NOMO-1 treated with DMSO at 0.1 percent for 48 hours (cell line): Measurements from ENCODE around the gene SLC12A7.

Source experiments
- DNase-seq: peaks from one replicate; lab custom pipeline; 2025; ENCODE audit not compliant: unreplicated experiment; lab: John Stamatoyannopoulos, UW

The SLC12A7 gene

DNA sequence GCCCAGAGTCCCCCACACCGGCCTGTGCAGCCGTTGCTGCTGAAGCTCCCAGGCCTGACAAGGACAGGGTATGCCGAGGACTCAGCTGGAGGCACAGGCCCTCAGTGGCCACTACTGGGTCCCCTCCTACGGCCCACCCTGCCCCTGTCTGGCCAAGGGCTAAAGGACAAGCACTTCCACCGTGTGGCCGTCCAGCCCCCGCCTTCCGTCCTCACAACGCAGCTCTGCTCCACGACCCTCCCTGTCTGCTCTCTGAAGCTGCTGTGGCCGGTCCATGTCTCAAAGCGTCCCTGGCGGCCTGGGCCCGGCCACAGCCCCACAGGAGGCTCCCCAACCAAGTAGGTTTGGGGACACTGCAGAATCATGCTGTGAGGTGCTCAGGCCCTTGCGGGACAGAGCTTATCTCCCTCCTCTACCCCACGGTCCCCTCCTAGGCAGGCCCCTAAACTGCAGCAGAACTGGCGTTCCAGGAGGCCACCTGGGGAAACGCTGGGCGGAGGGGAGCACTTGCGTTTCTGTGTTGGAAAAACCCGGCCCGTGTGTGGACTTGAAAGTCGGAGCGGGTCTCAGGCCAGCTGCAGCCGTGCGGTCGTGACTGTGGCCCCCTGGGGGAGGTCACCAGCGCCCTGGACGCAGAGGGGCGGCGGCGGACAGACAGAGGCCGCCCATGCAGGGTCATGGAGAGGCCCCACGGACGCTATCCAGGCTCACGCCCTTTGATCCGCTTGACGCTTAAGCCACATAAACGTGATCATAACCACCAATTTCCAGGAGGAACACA is 57.7 kb downstream of the SLC12A7 start:
- no peak for DNase-seq

GRCh38 chr5:1053391-1054017 is 58.4 kb downstream of the SLC12A7 start:
- no peak for DNase-seq

DNA sequence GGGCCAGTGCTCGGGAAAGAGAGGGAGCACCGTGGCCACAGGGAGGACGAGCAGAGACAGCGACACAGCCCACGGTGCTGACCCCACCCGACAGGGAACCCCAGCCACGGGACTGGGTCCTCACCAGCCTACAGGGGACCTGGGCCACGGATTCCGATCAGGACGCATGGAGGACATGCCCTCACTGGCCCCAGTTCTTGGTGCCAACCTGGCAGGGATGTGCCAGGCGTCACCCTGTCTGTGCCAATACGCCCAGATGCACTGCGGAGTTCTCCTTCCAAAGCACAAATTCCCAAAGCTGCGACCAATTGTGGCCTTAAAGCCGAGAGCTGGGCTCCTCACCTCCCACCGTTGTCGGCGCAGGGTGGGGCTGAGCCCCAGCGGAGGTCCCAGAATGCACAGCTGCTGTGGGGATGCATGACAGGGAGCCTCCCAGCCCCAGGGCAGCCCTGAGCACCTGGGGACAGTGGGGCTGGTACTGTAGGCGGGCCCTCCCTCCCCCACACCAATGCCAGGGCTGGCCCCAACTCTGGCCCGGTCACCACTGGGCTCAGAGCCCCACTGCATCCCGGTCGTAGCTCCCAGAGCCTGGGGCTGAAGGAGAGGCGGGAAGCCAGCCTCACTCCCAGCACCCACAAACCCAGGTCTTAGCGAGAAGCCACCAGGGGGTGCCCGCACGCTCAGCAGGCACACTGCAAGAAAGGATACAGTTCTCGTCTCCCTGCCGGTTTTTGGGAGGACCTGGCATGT is 59.0 kb downstream of the SLC12A7 start:
- no peak for DNase-seq

DNA sequence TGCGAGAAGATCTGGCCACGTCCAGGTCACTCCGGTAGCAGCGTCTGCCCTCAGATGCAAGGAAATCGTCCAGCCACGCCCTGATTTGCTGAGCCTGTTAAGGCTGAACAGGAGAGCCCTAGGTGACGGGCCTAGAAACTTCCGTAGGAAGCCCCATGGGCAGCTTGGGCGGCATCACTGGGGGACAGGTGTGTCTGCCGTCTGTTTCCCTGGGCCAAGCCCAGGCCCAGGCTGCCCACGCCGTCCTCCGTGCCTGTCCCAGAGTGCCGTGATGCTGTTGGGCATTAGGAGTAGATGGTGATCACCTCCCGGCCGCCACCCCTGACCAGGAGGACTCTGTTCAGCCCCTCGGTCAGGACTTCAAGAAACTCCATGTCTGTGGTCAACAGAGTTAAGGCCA is 59.8 kb downstream of the SLC12A7 start:
- DNase-seq = no peak

DNA sequence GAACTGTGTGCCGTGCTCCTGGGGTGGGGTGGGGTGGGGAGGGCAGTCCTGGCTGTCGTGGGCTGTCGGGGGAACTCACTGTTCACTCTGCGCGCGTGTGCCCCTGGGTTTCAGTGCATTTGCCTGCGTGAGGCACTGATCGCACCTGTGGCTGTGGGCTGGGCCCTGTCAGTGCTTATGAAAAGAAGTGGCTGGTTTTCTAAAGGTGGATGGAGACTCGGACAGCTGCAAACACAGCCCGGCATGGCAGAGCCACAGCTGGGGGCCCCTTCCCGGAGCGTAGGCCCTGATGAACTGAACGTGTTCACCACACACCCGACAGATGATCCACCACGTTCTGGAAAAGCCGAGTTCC is 60.5 kb downstream of the SLC12A7 start:
- no peak for DNase-seq

- no peak for DNase-seq
These were observed 61.2 kb downstream of the SLC12A7 start for GRCh38 chr5:1050423-1051365.

DNA sequence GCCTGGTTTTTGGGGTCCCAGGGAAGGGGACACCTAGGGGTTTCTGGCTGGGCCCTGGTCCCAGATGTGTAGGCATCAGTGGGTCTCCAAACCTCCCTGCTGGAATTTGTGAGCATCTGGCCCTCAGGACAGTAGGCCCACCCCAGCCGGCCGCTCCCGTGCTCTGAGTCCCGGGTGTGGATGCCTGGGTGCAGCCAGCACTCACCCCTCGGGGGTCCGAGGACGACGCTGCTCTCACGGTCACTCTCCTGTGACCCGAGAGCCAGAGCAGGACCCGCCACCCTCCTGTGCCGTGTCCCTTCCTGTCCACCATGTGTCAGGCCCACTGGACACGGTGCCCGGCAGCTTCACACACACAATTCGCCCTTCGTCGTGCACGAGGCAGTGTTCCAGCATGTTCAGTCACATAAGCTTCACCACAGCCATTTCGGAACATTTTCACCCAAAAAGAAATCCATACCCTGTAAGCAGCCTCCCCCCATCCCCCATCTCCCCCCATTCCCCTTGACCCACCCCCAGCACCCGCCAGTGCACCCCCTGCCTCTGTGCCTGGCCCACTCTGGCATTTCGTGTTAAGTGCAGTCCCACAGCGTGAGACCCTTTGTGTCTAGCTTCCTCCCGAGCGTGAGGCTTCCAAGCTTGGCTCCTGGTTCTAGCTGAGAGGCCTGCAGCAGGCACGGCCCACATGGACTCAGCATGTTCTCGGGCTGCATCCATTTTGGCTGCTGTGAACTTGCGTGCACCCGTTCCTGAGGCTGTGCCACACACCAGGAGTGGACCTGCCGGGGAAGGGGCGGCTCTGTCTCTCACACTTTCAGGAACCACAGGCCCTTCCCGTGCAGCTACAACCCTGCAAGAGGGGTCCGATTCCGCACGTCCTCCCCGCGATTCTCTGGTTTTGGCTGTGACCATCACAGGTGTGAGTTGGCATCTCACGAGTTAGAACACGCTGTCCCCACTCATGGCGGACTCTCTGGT is 62.7 kb downstream of the SLC12A7 start:
- DNase-seq = no peak

DNA sequence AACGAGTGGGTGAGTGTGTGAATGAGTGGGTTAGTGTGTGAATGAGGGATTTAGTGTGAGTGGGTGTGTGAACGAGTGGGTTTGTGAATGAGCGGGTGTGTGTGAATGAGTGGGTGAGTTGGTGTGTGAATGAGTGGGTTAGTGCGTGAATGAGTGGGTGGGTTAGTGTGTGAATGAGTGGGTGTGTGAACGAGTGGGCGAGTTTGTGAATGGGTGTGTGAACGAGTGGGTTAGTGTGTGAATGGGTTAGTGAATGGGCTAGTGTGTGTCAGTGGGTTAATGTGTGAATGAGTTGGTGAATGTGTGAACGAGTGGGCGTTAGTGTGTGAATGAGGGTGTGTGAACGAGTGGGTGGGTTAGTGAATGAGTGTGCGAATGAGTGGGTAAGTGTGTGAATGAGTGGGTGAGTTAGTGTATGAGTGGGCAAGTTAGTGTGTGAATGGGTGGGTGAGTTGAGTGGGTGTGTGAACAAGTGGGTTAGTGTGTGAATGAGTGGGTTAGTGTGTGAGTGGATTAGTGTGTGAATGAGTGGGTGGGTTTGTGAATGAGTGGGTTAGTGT is 63.6 kb downstream of the SLC12A7 start:
- no peak for DNase-seq

- DNase-seq = no peak
These were observed 64.4 kb downstream of the SLC12A7 start for GRCh38 chr5:1047332-1047965.

DNA sequence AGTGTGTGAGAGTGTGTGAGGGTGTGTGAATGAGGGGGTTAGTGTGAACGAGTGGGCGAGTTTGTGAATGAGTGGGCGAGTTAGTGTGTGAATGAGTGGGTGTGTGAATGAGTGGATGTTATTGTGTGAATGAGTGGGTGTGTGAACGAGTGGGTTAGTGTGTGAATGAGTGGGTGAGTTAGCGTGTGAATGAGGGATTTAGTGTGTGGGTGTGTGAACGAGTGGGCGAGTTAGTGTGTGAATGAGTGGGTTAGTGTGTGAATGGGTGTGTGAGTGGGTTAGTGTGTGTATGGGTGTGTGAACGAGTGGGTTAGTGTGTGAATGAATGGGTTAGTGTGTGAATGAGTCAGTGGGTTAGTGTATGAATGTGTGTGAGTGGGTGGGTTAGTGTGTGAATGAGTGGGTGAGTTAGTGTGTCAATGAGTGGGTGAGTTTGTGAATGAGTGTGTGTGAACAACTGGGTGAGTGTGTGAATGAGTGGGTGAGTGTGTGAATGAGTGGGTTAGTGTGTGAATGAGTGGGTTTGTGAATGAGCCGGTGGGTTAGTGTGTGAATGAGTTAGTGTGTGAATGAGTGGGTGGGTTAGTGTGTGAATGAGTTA is 65.8 kb downstream of the SLC12A7 start:
- DNase-seq = no peak

DNA sequence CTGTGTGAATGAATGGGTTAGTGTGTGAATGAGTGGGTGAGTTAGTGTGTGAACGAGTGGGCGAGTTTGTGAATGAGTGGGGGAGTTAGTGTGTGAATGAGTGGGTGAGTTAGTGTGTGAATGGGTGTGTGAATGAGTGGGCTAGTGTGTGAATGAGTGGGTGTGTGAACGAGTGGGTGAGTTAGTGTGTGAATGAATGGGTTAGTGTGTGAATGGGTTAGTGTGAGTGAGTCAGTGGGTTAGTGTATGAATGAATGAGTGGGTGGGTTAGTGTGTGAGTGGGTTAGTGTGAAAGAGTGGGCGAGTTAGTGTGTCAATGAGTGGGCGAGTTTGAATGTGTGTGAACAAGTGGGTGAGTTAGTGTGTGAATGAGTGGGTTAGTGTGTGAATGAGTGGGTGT is 67.7 kb downstream of the SLC12A7 start:
- DNase-seq = no peak

GRCh38 chr5:1043327-1043726 is 68.5 kb downstream of the SLC12A7 start:
- no peak for DNase-seq

DNA sequence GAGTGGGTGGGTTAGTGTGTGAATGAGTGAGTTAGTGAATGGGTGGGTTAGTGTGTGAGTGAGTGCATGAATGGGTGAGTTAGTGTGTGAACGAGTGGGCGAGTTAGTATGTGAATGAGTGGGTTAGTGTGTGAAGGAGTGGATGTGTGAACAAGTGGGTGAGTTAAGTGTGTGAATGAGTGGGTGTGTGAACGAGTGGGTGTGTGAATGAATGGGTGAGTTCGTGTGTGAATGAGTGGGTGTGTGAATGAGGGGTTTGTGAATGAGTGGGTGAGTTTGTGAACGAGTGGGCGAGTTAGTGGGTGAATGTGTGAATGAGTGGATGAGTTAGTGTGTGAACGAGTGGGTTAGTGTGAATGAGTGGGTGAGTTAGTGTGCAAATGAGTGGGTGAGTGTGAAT is 69.2 kb downstream of the SLC12A7 start:
- no peak for DNase-seq

DNA sequence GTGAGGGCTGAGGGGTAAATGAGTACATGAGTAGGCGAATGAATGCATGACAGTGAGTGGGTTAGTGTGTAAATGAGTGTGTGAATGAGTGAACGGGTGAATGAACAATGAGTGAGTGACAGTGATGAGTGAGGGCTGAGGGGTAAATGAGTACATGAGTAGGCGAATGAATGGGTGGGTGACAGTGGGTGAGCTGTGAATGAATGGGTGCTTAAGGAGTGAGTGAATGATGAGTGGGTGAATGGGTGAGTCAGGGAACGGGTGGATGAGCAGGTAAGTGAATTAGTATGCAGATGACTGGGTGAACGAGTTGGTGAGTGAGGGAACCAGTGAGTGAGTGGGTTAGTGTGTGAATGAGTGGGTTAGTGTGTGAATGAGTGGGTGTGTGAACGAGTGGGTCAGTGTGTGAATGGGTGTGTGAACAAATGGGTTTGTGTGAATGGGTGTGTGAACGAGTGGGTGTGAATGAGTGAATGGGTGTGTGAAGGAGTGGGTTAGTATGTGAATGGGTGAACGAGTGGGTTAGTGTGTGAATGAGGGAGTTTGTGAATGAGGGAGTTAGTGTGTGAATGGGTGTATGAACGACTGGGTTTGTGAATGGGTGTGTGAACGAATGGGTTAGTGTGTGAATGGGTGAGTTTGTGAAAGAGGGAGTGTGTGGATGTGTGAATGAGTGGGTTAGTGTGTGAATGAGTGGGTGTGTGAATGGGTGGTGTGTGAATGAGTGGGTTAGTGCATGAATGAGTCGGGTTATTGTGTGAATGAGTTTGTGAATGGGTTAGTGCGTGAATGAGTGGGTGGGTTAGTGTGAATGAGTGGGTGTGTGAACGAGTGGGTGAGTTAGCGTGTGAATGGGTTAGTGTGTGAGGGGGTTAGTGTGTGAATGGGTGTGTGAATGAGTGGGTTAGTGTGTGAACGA is 70.4 kb downstream of the SLC12A7 start:
- DNase-seq = no peak

GRCh38 chr5:1040571-1040970 is 71.3 kb downstream of the SLC12A7 start:
- no peak for DNase-seq

DNA sequence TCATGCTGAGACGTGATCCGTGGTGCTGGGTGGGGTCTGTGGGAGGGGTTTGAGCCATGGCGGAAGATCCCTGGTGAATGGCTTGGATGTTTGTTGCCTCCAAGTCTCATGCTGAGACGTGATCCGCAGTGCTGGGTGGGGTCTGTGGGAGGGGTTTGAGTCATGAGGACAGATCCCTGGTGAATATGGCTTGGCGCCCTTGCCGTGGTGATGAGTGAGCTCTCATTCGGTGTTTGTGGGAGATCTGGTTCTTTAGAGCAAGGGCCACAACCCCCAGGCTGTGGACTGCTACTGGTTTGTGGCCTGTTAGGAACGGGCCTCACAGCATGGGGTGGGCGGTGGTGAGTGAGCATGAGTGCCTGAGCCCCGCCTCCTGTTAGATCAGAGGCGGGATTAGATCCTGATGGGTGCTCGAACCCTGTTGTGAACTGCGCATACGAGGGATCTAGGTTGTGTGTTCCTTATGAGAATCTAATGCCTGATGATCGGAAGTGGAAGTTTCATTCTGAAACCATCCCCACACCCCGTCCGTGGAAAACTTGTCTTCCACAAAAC is 72.1 kb downstream of the SLC12A7 start:
- DNase-seq = no peak

GRCh38 chr5:1039210-1039548 is 72.7 kb downstream of the SLC12A7 start:
- no peak for DNase-seq
